HG03469 (cell line): ENCODE data around the gene PPT1.

Experiments
- ATAC-seq: cut with Tn5 transposase; IDR thresholded peaks from one replicate; pipeline ENCODE4 v1.9.1; 2021; ENCODE audit warnings: mild to moderate bottlenecking, moderate library complexity, moderate number of reproducible peaks; ENCODE audit not compliant: unreplicated experiment

Gene PPT1

DNA sequence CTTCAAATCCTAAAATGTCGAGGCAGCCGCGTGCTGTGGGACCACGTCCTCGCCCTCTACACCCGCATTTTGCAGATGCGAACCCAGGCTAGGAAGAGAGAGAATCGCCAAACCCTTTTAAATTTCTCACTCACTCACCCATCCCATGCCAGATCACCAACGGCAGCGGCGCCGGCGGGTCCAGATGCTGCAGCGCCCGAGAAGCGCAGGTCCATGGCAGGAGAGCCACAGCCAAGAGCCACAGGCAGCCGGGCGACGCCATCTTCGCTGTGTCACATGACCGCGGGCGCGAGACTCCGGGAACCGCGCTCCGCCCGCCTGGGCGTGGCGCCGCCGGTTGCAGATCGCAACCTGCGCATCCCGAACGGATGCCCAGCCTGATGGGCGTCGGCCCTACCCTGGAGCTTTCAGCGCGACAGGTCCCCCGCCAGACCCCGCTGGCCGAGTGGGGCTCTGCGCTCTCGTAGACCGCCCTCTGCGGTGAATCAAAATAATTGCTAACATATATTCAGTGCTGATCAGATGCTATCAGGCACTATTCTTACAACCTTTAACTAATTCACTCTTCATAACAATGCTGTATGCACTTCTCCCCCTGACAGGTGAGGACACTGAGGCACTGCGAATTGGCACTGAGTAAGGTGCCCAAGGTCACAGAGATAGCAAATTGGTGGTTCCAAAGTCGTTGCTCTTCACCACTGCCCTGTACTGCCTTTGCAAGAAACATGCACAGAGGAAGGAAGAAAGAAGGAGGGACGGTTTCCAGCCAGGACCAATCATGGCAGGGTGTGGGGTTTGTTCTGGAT, at the start of gene PPT1:
Gene PPT1, minus strand, starts transcription at position 276 of the 806 bp plus-strand sequence. Its CDS starts 14 bp downstream, at position 262.
- no peak for ATAC-seq

DNA sequence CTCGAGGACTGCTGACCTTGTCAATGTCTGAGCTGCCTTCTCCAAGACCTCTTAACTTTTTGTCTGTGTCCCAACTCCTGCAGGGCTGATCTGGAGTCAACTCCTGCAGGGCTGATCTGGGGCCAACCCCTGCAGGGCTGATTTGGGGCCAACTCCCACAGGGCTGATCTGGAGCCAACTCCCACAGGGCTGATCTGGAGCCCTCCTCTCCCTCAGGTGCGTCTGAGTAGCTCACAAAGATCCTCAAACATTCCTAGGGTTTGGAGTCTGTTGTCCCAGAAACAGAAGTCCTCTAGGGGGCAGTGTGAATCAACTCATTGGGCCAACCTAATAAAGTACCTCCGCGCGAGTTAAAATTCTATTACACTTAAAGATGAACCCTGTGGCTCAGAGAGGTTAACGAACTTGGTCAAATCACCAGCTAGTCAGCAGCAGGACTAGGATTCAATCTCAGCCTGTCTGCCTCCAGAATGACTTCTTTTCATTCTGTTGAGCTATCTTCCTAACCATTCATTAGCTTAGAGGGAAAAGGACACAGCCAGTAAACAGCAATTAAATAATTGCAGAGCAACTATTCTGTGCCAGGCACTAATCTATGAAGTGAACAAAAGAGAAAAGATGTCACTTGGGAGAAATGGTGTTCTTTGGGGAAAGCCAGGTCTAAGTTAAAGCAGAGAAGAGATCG, 47.0 kb upstream of the PPT1 start:
- ATAC-seq, result no peak

DNA sequence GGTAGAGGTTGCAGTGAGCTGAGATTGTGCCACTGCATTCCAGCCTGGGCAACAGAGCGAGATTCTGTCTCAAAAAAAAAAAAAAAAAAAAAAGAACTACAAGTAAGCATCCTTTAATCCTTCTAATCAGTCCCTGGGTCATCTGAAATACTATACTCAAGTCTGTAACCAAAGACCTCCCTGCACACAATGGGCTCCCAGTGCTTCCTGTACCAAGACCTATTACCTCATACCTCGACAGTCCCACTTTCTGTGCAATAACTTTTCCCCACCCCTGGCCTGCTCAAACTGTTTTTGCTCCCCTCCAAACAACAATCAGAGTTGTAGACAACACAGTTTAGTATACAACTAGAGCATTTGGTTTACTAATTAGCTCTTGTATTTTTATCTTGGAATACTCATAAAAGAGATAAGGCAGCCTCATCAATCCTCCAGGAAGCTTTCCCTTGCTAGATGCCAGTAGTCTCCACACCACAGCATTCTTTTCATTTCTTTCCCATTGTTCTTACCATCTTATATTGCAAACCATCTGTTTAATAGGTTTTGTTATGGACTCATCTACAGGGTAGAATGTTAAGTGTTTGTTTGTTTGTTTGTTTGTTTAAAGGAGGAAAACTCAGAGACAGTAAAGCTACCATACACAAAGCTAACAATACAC, 45.0 kb upstream of the PPT1 start:
- no peak for ATAC-seq

DNA sequence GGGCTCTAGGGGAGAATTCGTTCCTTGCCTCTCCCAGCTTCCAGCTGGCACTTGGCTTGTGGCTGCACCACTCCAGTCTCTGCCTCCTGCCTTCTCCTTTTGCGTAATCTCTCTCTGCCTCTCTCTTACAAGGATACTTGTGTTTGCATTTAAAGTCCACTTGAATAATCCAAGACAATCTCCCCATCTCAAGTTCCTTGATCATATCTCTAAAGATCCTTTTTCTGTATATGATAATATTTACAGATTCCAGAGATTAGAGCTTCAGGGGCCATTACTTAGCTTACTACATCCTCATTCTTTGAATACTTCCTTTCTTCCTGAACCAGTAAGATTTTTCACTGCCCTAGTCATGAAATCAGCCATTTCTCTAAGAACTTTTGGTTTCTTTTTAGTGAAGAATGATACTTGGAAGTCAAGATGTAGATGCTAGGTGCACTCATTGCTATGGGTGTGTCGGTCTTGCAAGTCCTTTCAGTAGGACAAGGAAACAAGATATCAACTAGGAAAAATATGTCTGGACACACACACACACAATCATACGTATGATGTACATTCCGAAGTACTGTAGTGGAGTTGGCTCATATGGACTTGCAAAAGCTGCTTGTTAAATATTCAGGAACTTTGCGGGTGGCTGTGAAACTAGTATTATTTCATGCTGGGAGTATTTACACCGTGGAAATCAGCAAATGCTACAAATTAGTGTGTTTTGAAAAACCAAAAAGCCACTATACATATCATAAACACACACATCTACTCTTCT, 43.3 kb upstream of the PPT1 start:
- ATAC-seq, result no peak

DNA sequence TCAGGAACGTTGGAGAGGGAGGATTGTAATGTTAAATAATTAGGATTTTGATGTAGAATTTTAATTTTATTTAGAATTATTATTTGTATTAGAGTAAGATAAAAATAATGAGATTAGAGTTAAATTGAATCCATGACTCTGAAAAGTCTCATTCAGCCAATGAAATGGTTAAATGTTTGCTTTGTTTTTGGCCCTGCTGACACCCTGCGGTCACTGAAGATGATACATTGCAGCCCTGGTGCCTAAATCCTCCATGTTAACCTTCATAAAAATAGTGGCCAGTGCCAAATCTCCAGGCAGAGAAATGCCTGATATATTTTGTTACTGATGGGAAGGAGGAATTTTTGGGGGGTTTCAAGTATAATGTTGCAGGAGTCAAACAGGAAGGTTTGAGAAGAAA, 36.8 kb upstream of the PPT1 start:
- ATAC-seq, result no peak

DNA sequence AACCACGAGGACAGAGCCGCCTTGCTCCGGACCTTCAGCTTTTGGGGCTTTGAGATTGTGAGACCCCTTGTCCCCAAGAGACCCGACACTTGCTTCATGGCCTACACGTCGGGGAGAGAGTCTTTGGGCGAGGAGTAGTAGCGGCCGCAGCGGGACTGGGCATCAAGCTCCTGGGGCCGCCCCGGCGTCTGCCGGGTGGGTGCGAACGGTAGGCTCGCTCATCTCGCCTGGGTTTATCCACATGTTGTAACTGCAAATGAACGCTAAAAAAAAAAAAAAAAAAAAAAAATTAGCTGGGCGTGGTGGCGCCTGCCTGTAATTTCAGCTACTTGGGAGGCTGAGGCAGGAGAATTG, 36.2 kb upstream of the PPT1 start:
- ATAC-seq, result no peak

DNA sequence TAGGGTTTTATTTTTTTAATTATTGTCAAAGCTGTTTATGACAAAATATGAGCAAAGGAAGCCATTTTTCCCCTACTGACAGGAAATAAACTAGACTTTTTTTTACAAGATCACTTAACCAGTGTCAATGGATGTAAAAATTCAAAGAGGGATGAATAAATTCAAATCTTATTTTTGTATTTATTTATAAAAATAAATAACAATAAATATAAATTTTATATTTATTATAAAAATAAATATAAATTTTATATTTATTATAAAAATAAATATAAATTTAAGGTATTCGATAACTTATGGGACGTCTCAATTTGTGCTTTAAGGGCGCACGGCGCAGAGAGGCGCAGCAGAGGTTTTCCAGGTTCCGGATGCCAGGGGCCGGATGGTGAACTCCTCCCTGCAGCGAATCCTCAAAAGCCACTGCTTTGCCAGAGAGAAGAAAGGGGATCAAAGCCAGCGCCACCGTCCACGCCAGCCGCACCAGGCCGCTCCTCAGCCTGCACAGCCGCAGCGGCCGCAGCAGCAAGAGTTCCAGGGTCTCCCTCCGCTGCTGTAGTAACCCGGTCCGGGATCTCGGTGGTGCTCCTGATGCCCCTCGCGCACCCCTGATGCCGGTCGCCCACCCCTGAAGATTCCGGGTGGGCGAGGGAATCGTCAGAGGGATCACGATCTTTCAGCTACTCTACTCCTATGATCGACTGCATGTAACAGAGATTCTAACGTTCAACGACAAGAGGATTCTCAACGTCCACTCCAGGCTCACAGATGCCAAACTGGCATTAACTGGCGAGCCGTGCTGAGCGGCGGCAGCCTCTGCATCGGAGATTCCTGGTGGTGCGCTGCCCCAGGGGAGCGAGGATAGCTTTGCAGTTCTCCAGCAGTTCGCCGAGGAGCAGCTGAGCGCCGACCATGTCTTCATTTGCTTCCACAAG, 35.6 kb upstream of the PPT1 start:
- ATAC-seq, result no peak

DNA sequence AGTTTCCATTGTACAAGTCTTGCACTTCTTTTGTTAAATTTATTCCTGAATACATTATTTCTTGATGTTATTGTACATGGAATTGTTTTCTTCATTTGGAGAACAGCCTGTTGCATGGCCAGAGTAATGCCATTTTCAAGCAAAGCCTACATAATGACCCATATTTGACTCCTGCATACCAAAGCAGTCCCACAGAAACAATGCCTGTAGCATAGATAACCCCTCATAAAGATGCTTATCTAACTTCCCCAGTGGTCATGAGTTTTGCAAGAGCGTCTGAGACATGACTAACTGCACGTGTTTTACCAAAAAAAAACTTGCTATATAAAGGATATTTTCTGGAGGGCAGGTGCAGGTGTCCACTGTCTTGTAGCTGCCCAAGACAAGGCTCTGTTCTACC, 33.8 kb upstream of the PPT1 start:
- no peak for ATAC-seq

DNA sequence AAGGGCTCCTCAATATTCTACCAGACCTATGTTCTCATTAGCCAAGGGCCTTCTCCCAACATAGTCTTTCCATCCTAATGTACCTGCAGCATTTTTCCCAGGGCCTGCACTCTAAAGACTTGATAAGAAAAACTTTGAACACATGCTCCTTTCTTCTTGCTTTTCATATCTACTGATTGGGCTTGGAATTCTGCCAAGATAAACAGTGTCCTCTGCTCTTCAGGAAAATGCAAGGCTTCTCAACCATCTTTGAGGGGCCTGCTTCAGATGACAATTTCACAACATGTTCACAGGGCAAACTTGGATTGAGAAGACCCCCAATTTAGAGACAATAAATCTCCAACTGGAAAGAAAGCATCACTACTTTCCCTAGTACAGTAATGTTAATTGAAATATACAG, 25.8 kb upstream of the PPT1 start:
- no peak for ATAC-seq

DNA sequence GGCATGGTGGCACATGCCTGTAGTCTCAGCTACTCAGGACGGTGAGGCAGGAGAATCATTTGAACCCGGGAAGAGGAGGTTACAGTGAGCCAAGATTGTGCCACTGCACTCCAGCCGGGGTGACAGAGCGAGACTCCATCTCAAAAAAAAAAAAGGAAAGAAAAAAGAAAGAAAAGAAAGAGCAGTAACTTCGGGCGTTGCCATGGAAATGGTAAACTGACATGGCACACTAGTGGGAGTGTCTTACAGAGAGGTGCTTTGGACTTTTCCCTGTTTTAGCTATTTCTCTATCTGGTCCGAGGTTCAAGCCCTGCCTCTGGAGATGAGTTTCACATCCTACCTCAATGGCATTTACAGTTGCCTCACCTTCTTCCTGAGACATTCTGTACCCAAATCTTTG, 23.1 kb upstream of the PPT1 start:
- ATAC-seq, result no peak

DNA sequence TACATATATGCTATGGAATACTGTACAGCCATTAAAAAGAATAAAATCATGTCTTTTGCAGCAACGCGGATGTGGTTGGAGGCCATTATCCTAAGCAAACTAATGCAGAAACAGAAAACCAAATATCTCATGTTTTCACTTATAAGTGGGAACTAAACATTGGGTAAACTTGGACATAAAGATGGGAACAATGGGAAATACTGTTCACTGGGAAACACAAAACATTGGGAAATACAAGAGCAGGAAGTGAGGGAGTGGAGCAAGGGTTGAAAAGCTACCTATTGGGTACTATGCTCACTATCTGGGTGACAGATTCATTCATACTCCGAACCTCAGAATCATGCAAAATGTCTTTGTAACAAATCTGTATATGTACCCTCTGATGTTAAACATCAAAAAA, 17.3 kb upstream of the PPT1 start:
- ATAC-seq, result no peak

DNA sequence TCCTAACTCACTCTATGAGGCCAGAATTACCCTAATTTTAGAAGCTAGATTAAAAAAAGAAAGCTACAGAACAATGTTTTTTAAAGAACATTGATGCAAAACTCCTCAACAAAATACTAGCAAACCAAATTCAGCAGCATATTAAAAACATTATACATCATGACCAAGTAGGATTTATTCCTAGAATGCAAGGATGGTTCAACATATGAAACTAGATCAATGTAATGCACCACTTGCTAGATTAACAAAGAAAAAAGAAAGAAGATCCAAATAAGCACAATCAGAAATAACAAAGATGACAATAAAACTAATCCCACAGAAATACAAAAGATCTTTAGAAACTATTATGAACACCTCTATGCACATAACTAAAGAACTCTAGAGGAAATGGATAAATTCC, 13.3 kb upstream of the PPT1 start:
- ATAC-seq, result no peak

DNA sequence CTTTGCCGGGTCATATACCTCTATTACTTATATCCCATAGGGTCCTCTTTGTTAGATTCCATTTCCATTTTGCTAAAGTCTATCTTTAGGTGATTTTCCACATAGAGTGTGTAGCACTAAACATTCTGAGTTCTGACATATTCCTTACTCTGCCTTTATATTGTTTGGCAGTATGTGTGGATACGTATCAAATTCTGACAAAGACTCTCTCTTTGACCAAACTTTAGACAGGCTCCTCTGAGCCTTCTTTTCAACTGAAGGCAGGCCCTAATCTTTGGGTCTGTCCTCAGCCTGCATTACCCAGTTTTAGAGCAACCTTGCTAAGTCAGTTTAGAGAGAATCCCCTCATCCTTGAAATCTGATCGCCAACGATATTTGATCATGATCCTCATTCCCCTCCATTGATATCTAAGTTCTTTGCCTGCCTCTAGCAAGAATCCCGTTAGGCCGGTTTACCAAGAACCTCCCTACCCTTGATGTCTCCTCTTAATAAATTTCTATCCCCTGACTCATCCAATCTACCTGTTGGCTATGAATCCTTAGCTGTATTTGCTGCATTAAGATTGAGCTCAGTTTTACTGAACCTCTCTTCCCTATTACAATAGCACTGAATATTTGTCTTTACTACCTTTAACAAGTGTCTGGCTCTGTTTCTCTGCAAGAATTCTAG, 10.4 kb upstream of the PPT1 start:
- ATAC-seq, result no peak

DNA sequence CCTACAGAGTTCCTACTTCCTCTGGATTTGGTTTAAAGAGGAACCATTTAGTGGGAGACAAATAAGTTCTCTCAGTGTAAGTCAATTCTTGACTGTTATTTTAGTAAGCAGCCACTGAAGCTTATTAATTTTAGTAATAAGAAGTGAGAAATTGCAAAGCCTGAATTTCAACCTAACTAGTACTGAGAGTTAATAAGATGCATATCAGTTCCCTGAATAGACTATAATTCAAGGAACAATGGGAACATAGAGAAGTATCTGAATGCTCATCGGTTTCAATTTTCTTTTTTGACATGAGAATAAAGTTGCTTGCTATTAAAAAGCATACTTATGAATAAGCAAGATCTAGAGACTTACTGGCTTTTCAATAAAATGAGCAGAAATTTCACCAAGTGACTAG, 8.0 kb upstream of the PPT1 start:
- ATAC-seq, result no peak

DNA sequence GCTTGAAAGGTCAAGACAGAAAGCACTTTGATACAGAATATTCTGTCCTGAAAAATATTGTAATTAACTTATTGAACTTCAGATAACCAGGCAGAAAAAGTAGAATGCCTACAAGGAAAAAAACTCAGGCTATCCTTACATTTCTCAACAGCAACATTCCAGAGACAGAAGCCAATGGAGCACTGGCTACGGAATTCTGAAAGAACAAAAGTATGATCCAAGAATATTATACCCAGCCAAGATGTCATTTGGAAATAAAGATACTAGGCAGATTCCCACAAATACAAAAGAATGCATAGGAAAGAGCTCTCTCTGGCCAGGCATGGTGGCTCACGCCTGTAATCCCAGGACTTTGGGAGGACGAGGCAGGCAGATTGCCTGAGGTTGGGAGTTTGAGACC, 5.8 kb upstream of the PPT1 start:
- ATAC-seq, result no peak

DNA sequence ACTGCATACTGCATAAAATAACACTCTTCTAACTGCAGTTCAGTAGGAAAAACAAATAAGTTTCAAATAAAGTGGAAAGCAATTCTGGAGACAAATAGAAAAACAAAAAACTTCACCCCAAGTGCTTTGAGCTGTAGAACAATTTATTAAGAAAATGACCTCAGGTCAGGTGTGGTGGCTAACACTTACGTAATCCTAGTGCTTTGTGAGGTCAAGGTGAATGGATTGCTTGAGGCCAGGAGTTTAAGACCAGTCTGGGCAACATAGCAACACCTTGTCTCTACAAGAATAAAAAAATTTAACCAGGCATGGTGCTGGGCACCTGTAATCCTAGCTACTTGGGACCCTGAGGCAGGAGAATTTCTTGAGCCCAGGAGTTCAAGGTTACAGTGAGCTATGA, 5.0 kb upstream of the PPT1 start:
- no peak for ATAC-seq

DNA sequence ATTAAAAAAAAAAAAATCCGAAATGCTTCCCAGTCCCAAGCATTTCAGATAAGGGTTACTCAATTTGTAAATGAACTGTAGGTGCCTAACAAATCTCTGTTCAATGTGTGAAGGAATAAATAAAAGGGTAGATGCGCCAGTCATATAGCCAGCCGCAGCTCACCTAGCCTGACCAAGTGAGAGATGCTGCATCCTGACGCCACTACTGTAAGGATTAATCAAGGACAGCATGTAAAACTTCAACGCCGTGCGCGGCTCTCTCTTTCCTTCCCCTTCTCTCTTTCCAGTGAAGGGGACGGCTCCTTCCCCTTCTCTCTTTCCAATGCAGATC, 441 bp downstream of the PPT1 start:
- ATAC-seq, result no peak

DNA sequence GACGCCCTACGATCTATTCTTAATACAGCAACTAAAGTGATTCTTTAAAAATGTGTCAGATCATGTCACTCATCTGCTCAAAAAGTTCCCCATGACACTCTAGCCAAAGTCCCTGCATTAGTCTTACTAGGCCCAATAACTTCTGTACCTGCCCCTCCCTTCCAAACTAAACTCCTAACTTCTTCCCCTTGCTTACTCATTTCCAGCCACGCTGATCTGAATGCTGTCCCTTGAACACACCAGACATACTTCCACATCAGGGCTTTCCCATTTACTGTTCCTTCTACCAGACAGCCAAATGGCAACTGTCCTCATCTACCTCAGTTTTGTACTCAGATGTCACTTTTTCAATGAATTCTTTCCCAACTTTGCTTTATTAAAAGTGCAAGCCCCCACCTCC, 1.2 kb downstream of the PPT1 start:
- no peak for ATAC-seq

DNA sequence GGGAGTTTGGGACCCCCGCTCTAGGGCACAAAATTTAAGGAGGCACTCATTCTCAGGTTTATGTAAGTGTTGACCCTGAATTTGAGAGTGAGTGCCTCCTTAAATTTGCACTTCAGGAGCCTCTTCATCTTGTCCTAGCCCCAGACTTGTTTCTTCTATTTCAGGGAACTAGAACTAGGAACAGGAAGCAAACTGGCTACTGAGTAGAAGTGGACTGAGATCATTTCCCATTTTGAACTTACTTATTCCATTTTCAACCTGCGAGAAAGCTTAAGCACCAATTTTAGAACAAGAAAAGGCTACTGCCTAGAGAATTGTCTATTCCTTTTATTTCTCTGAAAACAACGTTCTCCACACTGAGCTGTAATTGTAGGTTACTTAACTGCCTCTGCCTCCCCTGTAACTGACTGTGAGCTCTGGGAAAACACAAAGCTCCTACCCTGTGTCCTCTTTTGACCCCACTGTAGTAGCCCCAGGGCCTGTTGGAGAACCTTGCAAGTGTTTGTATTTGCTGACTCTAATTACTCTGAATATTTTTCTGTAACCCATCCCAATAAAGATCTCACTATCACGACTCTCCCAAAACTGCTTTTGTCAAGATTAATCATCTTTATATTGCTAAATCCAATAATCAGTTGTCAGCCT, 2.5 kb downstream of the PPT1 start:
- ATAC-seq, result no peak
